ENCODE results near the gene MRPL24. TPM values are rescaled to one million over a fixed set of nuclear protein-coding genes. Genes with fewer than 3 reads are reported as not detected.

The MRPL24 gene
- total RNA-seq, 2 donors from 2014 or later = 39.1 to 86.7 TPM

GRCh38 chr1:156714830-156715229 is 26.1 kb downstream of the MRPL24 start:
- H3K27ac ChIP-seq = no peak overlapping the region
- no peaks in the 10 kb centered on the region for H3K36me3 ChIP-seq
- H3K9me3 ChIP-seq = no peaks in the 10 kb centered on the region
- H3K4me1 ChIP-seq = no peaks in the 10 kb centered on the region
- no peak overlapping the region for H3K4me3 ChIP-seq
- intact Hi-C loops (cut with DNase I) = loop anchor here (10.0 kb wide), 1 partner anchor 160 kb away; no protein-coding TSS in a partner anchor
- H3K9ac ChIP-seq (ENCODE audit: low read depth in 2 of 2, low read length in 2 of 2) = no peak overlapping the region
- no peak for TF ChIP-seq CTCF (IDR thresholded peaks at IDR 0.05)
- no peaks in the 10 kb centered on the region for H3K27me3 ChIP-seq
- no peak for DNase-seq

GRCh38 chr1:156712626-156713025 is 28.3 kb downstream of the MRPL24 start:
- H3K4me1 ChIP-seq = no peaks in the 10 kb centered on the region
- no peak overlapping the region for H3K9ac ChIP-seq (ENCODE audit: low read depth in 2 of 2, low read length in 2 of 2)
- H3K36me3 ChIP-seq = no peaks in the 10 kb centered on the region
- no peak overlapping the region for H3K4me3 ChIP-seq
- H3K27me3 ChIP-seq = no peaks in the 10 kb centered on the region
- no peaks in the 10 kb centered on the region for H3K9me3 ChIP-seq
- intact Hi-C loops (cut with DNase I) = loop anchor here (10.0 kb wide), 1 partner anchor 162 kb away; no protein-coding TSS in a partner anchor
- no peak for DNase-seq
- no peak overlapping the region for H3K27ac ChIP-seq
- TF ChIP-seq CTCF (IDR thresholded peaks at IDR 0.05) = no peak

GRCh38 chr1:156711011-156711817 is 29.7 kb downstream of the MRPL24 start:
- Histone ChIP-seq H3K9ac (ENCODE audit: low read depth in 2 of 2, low read length in 2 of 2) (no peak overlapping the region), H3K27ac (no peak overlapping the region), H3K9me3 (no peaks in the 10 kb centered on the region), H3K27me3 (no peaks in the 10 kb centered on the region), H3K4me1 (no peaks in the 10 kb centered on the region), H3K36me3 (no peaks in the 10 kb centered on the region), H3K4me3 (no peak overlapping the region)
- intact Hi-C loops (cut with DNase I) = loop anchor here (10.0 kb wide), 1 partner anchor 164 kb away; no protein-coding TSS in a partner anchor
- TF ChIP-seq CTCF (IDR thresholded peaks at IDR 0.05) = no peak
- no peak for DNase-seq

- H3K4me1 ChIP-seq = peaks cover 13% of the 10 kb centered on the region
- peaks cover 6% of the 10 kb centered on the region for H3K27me3 ChIP-seq
- no peak overlapping the region for H3K4me3 ChIP-seq
- H3K9me3 ChIP-seq = no peaks in the 10 kb centered on the region
- H3K27ac ChIP-seq = no peak overlapping the region
- H3K36me3 ChIP-seq = no peaks in the 10 kb centered on the region
- no peak overlapping the region for H3K9ac ChIP-seq (ENCODE audit: low read depth in 2 of 2, low read length in 2 of 2)
- DNase-seq = peak; percentile 73
- TF ChIP-seq CTCF (IDR thresholded peaks at IDR 0.05) = no peak
- intact Hi-C loops (cut with DNase I) = loop anchor here (10.0 kb wide), 1 partner anchor 165 kb away; no protein-coding TSS in a partner anchor
Measured at GRCh38 chr1:156709757-156710489, 31.0 kb downstream of the MRPL24 start.

- intact Hi-C loops (cut with DNase I) = no loop called here
- Histone ChIP-seq H3K9ac (ENCODE audit: low read depth in 2 of 2, low read length in 2 of 2) (no peak overlapping the region), H3K4me3 (no peak overlapping the region)
Measured at GRCh38 chr1:156709031-156709430, 31.9 kb downstream of the MRPL24 start.

More at GRCh38 chr1:156709031-156709430, 31.9 kb downstream of the MRPL24 start:
- H3K27me3 ChIP-seq = peaks cover 9% of the 10 kb centered on the region
- H3K27ac ChIP-seq = no peak overlapping the region
- H3K4me1 ChIP-seq = peaks cover 14% of the 10 kb centered on the region
- no peak for TF ChIP-seq CTCF (IDR thresholded peaks at IDR 0.05)
- no peaks in the 10 kb centered on the region for H3K9me3 ChIP-seq
- DNase-seq = no peak
- H3K36me3 ChIP-seq = no peaks in the 10 kb centered on the region

All from colonic mucosa (tissue), 4 donors.